Stimulated activated CD4-positive, alpha-beta T cell treated with anti-CD3 and anti-CD28 coated beads, Interleukin-4, amount 100 ng/mL, for 24 hours (primary cell): Measurements from ENCODE around the gene USP46.

ENCODE experiments used
- DNase-seq: peaks from one replicate; pipeline ENCODE4 v3.0.0-alpha.2; 2020

The USP46 gene

GRCh38 chr4:52651996-52652672, 7.0 kb downstream of the USP46 start:
- DNase-seq, result no peak

- DNase-seq, result no peak
These were observed 10.3 kb downstream of the USP46 start for GRCh38 chr4:52648836-52649235.

GRCh38 chr4:52646741-52647140, 12.4 kb downstream of the USP46 start:
- no peak for DNase-seq

- DNase-seq, result no peak
These were observed 13.0 kb downstream of the USP46 start for GRCh38 chr4:52646096-52646495.

GRCh38 chr4:52645300-52645699, 13.8 kb downstream of the USP46 start:
- no peak for DNase-seq

- DNase-seq, result no peak
These were observed 15.3 kb downstream of the USP46 start for GRCh38 chr4:52643785-52644244.

GRCh38 chr4:52643190-52643589, 15.9 kb downstream of the USP46 start:
- no peak for DNase-seq

GRCh38 chr4:52641854-52642563, 17.1 kb downstream of the USP46 start:
- DNase-seq, result no peak

GRCh38 chr4:52640808-52641565, 18.1 kb downstream of the USP46 start:
- DNase-seq, result no peak

- no peak for DNase-seq
These were observed 20.4 kb downstream of the USP46 start for GRCh38 chr4:52638717-52639116.

- no peak for DNase-seq
These were observed 22.0 kb downstream of the USP46 start for GRCh38 chr4:52637116-52637515.

- DNase-seq, result no peak
These were observed 23.5 kb downstream of the USP46 start for GRCh38 chr4:52635560-52635959.

GRCh38 chr4:52635130-52635529, 24.0 kb downstream of the USP46 start:
- no peak for DNase-seq

GRCh38 chr4:52633846-52634245, 25.3 kb downstream of the USP46 start:
- DNase-seq, result no peak

GRCh38 chr4:52628974-52629373, 30.1 kb downstream of the USP46 start:
- DNase-seq, result no peak

- no peak for DNase-seq
These were observed 30.6 kb downstream of the USP46 start for GRCh38 chr4:52628543-52628942.

- DNase-seq, result no peak
These were observed 31.2 kb downstream of the USP46 start for GRCh38 chr4:52627876-52628275.

- no peak for DNase-seq
These were observed 33.9 kb downstream of the USP46 start for GRCh38 chr4:52625216-52625615.

- DNase-seq, result no peak
These were observed 36.5 kb downstream of the USP46 start for GRCh38 chr4:52622564-52622963.

GRCh38 chr4:52621567-52621966, 37.5 kb downstream of the USP46 start:
- no peak for DNase-seq

- no peak for DNase-seq
These were observed 39.5 kb downstream of the USP46 start for GRCh38 chr4:52619591-52619931.

- no peak for DNase-seq
These were observed 40.1 kb downstream of the USP46 start for GRCh38 chr4:52618795-52619590.
